HG03097 (cell line): ENCODE results near the gene TMOD3.
A peak's percentile ranks its signal among the peaks of the same experiment; 100 is the strongest.
"Not testable (repeated sequence)": the region's sequence is repeated elsewhere in the genome, so short reads cannot be mapped to it uniquely, and the experiment has no call there.

Experiments used
- ATAC-seq: cut with Tn5 transposase; IDR thresholded peaks from one replicate; pipeline ENCODE4 v1.9.1; 2021; ENCODE audit not compliant: unreplicated experiment, low FRiP score

TMOD3 gene

GRCh38 chr15:51829376-51830275, at the start of gene TMOD3:
TMOD3 (plus strand) TSS chr15:51829653; CDS start chr15:51862885, 33,232 bp downstream.
- peak; percentile 74 for ATAC-seq

- no peak for ATAC-seq
These were observed 48.8 kb upstream of the TMOD3 start for GRCh38 chr15:51780636-51781035.

DNA sequence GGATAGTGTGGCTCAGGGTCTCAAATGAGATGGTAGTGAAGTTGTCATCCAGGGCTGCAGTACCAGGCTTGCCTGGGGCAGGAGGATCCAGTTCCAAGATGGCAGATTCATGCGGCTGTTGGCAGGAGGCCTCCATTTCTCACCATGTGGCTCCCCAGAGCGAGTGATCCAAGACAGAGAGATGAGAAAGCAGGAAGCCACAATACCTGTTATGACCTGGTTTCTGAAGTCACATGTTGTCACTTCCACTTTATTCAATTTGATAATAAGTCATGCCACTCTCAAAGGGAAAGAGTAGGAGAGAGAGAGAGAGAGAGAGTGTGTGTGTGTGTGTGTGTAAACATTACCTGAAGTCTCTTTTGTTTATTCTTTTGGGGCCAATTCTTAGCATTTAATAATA, 47.9 kb upstream of the TMOD3 start:
- ATAC-seq = no peak

- no peak for ATAC-seq
These were observed 47.0 kb upstream of the TMOD3 start for GRCh38 chr15:51782357-51782896.

- no peak for ATAC-seq
These were observed 45.5 kb upstream of the TMOD3 start for GRCh38 chr15:51783967-51784366.

DNA sequence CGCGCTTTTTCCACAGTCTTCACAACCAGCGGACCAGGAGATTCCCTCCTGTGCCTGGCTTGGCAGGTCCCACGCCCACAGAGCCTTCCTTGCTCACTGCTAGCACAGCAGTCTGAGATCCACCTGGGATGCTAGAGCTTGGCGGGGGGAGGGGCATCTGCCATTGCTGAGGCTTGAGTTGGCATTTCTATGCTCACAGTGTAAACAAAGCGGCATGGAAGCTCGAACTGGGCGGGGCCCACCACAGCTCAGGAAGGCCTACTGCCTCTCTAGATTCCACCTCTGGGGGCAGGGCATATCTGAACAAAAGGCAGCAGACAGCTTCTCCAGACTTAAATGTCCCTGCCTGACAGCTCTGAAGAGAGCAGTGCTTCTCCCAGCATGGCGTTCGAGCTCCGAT, 42.3 kb upstream of the TMOD3 start:
- not testable (repeated sequence) for ATAC-seq

DNA sequence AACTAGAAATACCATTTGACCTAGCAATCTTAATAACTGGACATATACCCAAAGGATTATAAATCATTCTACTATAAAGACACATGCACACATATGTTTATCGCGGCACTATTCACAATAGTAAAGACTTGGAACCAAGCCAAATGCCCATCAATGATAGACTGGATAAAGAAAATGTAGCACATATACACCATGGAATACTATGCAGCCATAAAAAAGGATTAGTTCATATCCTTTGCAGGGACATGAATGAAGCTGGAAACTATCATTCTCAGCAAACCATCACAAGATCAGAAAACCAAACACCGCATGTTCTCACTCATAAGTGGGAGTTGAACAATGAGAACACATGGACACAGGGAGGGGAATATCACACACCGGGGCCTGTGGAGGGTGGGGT, 37.0 kb upstream of the TMOD3 start:
- ATAC-seq = not testable (repeated sequence)

GRCh38 chr15:51793521-51794305, 35.7 kb upstream of the TMOD3 start:
- ATAC-seq = no peak

GRCh38 chr15:51796847-51797401, 32.5 kb upstream of the TMOD3 start:
- ATAC-seq = no peak

DNA sequence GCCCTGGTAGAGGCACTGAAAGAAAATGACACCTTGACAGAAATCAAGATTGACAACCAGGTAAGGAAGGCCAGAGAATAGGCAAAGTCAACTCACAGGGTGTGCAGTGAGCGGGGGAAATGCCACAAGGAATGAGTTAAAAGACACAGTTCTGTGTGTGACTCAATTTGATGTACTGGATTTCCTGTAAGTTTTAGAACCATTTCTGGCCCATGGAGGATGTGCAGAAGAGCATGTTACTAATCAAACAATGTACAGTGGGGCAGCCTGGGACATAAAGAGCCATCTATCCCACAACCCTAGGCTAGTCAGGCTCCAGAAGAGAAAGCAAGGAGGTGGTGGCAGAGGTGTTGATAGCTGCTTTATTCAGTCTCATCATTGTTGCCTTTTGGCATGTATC, 31.2 kb upstream of the TMOD3 start:
- ATAC-seq = no peak

- ATAC-seq = no peak
These were observed 29.9 kb upstream of the TMOD3 start for GRCh38 chr15:51799282-51800252.

GRCh38 chr15:51801391-51801835, 28.0 kb upstream of the TMOD3 start:
- ATAC-seq = no peak

GRCh38 chr15:51802593-51802992, 26.9 kb upstream of the TMOD3 start:
- ATAC-seq = no peak

DNA sequence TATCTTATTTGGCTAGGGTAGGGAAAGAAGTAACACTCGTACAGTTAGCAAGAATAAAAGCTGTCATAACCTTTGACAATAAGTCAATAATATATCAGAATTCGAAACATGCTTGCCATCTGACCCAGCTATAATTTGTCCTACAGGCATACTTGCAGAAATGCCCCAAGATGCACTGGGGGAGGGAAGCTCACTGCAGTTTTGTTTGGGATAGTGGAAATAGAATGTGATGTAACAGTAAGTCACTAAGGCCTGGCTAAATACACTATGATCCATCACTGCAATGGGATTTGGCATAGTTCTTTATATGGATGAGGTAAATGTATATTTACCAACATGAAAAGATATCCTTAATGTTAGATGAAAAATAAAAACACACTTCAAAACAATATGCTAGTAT, 25.5 kb upstream of the TMOD3 start:
- no peak for ATAC-seq

DNA sequence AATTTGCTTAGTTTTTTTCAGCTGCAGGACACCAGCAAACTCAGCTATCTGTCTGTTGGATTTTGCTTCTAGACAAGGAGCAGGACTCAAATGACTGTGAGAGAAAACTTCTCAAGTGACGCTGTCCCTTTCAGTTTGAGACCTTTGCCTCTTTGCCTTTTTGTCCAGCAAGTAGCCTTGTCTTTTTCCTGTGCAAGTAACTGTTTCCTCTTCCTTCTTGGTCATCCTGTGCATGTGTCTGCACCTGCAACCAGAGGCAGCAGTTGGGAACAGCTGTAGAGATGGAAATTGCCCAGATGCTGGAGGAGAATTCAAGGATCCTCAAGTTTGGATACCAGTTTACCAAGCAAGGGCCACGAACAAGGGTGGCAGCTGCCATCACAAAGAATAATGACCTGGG, 23.3 kb upstream of the TMOD3 start:
- ATAC-seq = no peak

GRCh38 chr15:51809457-51809856, 20.0 kb upstream of the TMOD3 start:
- no peak for ATAC-seq

- ATAC-seq = no peak
These were observed 16.9 kb upstream of the TMOD3 start for GRCh38 chr15:51812598-51812997.

DNA sequence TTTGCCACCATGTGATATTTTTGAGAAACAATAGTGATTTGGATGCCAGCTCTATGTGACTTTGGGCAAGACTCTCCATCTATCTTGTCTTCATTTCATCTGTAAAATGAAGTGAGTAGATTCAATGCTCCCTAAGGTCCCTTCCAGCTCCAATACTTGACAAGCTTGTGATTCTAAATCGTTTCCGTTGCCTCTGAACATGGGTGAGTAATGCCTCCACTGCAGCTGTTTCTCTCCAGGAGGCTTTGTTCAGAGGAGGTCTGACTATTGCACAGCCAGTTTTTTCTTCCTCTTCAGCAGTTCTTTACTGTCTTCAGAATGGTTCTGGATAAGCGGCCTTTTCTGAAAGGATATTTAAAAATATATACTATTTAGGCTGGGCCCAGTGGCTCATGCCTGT, 14.8 kb upstream of the TMOD3 start:
- ATAC-seq = no peak

DNA sequence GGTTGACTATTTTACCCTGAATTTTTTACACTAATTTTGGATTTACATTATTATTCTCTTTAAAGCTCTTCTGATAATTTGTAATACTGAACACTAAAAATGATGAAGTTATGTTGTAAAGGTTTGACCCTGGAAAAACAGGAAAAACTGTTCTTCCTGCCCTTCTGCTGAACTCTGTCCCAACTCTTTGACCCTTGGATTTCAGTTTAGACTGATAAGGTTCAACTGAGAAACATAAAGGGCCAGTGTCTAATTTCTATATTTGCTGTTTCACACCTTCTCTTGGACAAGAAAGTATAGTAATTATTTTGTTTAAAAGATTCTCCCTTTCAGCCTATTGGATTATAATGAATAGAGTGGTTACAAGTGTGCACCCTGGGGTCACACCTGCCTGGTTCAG, 12.8 kb upstream of the TMOD3 start:
- ATAC-seq = no peak

- no peak for ATAC-seq
These were observed 11.3 kb upstream of the TMOD3 start for GRCh38 chr15:51818150-51818549.
